IPS-11a (cell line): ENCODE data around the gene APIP.
A peak's percentile ranks its signal among the peaks of the same experiment; 100 is the strongest.

Experiments
- H3K4me3 ChIP-seq: one replicate; pipeline ENCODE4 v1.5.1; 2013; ENCODE audit warnings: low read depth, low read length, control low read depth

The APIP gene

DNA sequence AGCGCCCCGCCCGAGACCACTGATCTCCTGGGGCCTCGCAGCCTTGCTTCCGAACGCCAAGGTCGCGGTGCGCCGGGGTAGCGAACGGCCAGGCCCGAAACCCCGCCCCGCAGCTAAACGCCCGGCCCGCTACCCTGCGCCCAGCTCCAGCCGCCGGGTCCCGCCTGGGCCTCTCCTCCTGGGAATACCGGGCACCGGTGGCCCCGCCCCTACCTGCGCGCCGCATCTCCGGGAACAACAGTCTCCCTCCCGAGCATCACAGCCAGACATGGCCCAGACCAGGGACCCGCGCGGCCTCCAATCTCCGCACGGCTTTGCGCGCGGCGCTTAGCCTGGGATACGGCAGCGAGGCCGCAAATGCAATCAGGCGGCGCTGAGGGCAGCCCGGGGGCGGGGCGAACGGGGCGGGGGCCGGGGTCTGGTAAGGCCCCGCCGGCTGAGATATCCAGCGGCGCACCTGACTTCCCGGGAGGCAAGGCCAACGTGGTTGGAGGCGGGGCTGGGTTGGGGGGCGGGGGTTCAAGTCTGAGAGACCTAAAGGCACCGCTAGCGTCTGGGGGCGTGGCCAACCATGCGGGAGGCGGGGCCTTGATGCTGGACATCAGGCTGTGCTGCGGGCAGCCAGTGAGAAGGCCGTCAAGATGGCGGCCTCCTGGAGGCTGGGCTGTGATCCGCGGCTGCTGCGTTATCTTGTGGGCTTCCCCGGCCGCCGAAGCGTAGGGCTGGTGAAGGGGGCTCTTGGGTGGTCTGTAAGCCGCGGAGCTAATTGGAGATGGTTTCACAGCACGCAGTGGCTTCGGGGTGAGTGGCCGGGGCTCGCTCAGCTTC lies at the start of gene APIP, which contains the start of gene PDHX:
Gene APIP (minus strand): TSS at position 365 of the 828 bp plus-strand sequence. CDS start 95 bp downstream, at position 270.
Gene PDHX (plus strand): TSS at position 604 of the 828 bp plus-strand sequence. CDS start 38 bp downstream, at position 642.
- H3K4me3 ChIP-seq, result peak within 1 kb of the TSS; percentile 92

- no peak overlapping the region for H3K4me3 ChIP-seq
These were observed 48.6 kb upstream of the APIP start for GRCh38 chr11:34964610-34965331.

DNA sequence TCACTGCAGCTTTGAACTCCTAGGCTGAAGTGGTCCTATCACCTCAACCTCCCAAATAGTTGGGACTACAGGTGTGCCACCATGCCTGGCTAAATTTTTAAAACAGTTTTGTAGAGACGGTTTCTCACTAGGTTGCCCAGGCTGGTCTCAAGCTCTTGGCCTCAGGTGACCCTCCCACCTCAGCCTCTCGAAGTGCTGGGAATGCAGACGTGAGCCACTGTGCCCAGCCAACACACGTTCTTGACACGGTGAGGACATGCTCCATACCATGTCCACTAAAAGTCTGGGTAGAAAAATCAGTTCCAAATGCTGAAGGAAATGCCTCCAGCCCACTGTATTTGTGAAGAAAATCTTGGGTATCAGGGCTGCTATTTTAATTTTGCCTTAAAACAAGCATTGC lies 47.2 kb upstream of the APIP start:
- H3K4me3 ChIP-seq, result no peak overlapping the region

DNA sequence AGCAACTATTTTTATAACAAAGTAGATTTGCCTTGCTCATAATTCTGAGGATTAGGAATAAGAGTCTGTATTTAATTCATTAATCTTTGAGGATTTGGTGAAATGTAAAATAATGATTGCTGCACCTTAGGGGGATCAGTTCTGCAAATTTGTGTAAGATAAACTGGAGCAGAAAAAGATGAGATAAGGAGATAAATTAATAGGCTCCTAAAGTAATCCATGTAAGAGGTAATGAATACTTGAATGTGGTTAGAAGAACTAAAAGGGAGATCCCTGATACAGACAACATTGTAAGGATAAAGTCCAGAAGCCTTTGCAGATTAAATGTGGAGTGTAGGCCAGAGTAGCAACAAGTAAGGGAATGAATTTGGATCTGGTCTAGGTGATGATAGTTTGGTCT lies 45.9 kb upstream of the APIP start:
- no peak overlapping the region for H3K4me3 ChIP-seq

- no peak overlapping the region for H3K4me3 ChIP-seq
These were observed 44.1 kb upstream of the APIP start for GRCh38 chr11:34960277-34960676.

DNA sequence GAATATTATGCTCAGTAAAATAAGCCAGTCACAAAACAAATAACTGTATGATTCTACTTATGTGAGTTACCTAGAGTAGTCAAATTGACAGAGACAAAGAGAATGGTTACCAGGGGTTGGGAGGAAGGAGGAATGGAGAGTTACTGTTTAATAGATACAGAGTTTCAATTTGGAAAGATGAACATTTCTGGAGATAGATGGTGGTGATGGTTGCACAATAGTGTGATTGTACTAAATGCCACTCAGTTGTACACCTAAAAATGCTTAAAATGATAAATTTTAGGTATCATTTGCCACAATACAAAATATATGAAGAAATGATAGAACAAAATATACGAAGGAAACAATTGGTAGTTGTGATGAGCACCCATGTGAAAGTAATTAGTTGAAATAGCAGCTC lies 43.6 kb upstream of the APIP start:
- H3K4me3 ChIP-seq, result no peak overlapping the region

DNA sequence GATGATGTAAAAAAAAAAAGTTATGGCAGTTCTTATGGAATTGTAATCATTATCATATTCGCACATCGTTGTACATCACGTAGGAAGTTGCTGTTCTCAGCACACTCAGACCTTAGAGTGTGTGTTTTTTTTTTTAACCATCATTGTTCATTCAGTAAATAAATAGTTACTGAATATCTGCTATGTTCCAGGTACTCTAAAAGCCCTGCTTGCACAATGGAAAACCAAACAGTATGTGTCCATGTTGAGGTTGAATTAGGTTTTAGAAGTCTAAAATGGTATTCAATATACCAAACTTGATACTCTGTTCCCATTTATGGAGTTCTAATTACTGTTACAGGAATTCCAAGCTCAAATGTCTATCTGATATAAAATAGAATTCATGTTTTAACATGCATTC lies 41.4 kb upstream of the APIP start:
- no peak overlapping the region for H3K4me3 ChIP-seq

DNA sequence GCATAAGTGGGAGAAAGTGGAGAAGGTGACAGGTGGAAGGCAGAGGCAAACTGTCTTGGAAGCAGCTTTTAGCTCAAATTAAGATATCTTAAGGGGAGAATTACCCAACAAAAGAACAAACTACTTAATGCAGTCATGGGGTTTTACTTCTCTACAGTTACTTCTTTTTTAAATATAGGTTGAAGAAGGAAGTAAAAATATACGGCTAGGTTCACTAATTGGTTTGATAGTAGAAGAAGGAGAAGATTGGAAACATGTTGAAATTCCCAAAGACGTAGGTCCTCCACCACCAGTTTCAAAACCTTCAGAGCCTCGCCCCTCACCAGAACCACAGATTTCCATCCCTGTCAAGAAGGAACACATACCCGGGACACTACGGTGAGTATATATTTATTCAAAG lies 41.0 kb upstream of the APIP start:
- no peak overlapping the region for H3K4me3 ChIP-seq

DNA sequence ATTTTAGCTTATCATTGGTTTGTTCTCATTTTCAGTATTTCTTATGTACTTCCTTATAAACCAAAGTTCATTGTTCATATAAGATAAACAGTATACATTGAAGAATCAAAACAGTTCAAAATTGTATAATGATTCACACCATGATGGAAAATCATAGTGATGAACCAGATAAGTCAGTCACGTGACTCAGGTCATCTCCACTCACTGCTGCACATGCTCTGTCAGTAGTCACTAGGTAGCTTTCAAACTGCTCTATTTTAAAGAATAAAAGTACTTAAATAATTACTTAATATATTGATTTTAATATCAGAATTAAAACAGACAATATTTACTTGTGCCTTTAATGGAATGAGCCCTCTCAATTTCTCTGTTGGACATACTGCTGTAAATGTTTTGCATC lies 37.8 kb upstream of the APIP start:
- H3K4me3 ChIP-seq, result no peak overlapping the region

DNA sequence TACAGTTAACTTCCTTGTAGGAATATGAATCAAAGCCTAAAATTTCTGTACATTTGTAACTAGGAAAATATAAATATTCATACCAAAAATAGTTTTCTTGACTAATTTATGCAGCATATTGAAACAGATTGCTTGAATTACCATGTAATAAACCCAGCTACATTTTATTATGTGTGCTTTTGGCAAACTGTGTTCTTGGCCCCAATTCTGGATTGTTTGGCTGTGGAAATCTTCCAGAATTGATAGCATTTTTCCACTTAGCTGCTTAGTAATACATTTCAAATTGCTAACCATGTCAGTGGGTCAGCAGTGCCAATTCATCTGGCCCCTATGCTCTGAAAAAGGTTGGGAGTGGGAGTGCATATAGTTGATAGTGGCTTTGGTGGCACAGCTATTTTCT lies 32.5 kb upstream of the APIP start:
- H3K4me3 ChIP-seq, result no peak overlapping the region

- H3K4me3 ChIP-seq, result no peak overlapping the region
These were observed 28.5 kb upstream of the APIP start for GRCh38 chr11:34944692-34945091.

DNA sequence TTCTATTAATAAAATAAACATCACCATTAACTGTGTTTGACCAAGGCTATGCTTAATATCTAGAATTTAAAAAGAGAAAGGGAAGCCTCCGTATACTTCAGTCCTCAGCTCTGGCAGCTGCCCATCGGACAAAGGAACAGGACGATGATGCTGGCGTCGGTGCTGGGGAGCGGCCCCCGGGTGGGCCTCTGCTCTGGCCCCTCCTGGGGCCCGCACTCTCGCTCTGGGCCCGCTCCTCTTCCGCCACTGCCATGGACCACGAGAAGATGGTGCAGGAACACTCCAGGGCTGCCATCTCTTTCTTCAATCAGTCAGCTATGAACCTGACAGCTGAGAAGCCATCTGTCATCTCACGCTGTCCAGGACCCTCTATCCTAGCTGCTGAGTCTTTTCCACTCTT lies 25.5 kb upstream of the APIP start:
- no peak overlapping the region for H3K4me3 ChIP-seq

GRCh38 chr11:34940026-34940677 lies 24.0 kb upstream of the APIP start:
- H3K4me3 ChIP-seq, result no peak overlapping the region

- no peak overlapping the region for H3K4me3 ChIP-seq
These were observed 22.4 kb upstream of the APIP start for GRCh38 chr11:34938611-34939010.

DNA sequence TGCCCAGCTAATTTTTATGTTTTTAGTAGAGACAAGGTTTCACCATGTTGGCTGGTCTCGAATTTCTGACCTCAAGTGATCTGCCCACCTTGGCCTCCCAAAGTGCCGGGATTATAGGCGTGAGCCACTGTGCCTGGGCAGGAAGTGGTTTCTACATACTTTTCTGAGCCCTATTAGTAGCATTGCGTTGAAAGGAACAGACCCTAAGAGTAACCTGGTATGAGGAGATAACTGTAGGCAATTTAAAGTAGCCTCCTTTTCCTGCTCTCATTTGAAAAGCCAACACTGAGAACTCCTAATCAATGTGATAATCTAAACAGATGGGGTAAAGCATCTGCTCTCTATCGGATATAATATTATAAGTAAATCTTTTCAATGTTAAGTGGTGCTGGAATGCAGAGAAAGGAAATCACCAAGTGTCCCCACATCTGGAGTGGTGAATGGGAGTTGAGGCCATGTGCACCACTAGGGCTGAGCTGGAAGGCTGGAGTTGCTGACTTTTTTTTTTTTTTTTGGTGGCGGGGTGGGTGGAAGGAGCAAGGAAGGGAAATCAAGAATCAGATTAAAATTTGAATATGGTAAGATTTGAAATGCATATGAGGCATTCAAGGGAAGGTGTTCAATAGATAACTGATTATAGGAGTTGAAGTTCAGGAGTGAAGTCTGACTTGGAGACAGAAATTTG lies 20.9 kb upstream of the APIP start:
- H3K4me3 ChIP-seq, result no peak overlapping the region

DNA sequence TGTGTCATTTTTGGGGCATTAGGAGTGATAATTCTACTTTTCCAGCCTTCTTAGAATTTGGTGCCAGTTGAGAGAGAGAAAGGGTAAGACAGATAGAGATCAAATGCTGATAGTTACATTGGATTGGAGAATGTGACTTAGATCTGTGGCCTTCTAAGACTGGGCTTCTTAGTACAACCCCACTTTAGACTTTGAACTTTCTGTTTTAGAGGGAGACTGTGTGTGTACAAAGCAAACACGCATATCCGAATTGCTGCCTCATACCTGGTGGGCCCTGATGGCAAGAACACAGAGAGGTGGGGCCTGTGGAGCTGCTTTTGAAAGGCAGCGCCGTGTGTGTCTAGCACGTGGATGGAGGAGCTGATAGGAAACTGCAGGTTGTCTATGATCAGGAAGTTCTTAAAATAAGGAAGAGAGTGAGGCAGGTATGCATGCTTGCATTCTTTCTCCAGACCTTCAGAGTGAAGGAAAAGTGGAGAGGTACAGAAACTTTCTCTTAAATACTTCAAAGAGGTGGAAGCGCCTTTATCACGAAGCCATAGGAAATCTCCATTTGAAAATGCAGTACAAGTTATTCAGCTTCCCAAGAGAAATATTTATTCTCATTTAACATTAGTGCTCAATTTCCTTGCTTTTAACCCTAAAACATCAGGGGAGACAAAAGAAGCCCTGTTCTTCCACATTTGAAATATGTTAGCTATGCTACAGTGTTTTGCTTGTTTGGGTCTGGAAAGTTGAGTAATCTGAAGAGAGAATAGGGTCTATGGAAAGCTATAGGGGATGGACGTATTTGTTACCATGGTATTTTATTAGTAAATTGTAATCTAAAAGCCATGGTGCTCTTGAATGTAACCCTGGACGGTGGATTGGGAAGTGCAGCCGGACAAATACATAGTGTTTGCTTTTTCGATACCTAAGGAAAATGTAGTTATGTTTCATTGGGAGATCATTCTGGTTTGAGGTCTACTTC lies 13.9 kb upstream of the APIP start:
- H3K4me3 ChIP-seq, result no peak overlapping the region

- no peak overlapping the region for H3K4me3 ChIP-seq
These were observed 12.9 kb upstream of the APIP start for GRCh38 chr11:34928960-34929680.

DNA sequence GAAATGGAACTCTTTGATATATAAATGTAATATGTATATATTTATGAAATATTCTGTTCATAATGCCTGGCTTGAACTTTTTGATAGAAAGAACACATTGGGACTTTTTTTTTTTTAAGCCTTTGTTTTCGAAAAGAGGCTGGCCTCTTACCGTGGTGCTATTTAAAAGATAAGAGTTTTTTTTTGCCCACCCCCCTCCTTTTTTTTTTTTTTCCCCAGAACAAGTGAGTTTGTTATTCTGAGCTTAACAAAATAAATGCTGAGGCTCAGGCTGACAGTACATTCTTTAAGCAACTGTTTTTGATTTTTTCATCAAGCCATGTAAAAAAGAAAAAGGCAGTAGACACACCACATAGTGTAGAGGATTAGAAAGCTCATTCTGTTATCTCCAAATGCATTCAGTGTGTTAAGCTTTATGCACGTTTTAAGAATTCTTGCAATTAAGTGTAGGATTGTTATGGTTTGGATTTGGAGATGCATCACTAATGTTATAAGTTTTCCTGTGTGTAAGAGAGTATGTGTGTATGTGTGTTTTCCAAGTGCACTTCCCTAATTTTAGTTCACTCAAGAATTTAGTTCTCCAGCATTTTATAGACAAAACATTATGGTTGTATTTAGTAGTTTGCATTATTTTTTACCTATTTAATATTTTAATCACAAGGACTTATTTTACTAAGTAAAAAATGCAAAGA lies 12.2 kb upstream of the APIP start:
- H3K4me3 ChIP-seq, result no peak overlapping the region

DNA sequence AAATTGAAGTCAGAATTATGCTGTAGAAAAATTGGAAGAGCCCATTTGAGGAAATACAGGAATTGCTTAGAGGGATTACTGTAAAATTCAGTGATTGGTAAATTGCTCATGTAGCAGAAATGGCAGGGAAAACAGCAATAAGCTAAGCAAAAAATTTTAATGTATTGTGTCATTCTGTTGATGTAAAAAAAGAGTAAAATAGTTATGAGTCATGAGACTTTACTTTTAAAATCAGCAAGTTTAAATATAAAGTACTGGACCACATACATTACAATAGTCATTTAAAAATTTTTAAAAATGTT lies 10.6 kb upstream of the APIP start:
- no peak overlapping the region for H3K4me3 ChIP-seq
